Measurements from ENCODE around the gene POLR3GL. TPM values are rescaled to one million over a fixed set of nuclear protein-coding genes. Genes with fewer than 3 reads are reported as not detected.
A peak's percentile ranks its signal among the peaks of the same experiment; 100 is the strongest.
"Not testable (repeated sequence)": the region's sequence is repeated elsewhere in the genome, so short reads cannot be mapped to it uniquely, and the experiment has no call there.

POLR3GL gene
- polyA plus RNA-seq, 1 donor: 29.6 TPM

DNA sequence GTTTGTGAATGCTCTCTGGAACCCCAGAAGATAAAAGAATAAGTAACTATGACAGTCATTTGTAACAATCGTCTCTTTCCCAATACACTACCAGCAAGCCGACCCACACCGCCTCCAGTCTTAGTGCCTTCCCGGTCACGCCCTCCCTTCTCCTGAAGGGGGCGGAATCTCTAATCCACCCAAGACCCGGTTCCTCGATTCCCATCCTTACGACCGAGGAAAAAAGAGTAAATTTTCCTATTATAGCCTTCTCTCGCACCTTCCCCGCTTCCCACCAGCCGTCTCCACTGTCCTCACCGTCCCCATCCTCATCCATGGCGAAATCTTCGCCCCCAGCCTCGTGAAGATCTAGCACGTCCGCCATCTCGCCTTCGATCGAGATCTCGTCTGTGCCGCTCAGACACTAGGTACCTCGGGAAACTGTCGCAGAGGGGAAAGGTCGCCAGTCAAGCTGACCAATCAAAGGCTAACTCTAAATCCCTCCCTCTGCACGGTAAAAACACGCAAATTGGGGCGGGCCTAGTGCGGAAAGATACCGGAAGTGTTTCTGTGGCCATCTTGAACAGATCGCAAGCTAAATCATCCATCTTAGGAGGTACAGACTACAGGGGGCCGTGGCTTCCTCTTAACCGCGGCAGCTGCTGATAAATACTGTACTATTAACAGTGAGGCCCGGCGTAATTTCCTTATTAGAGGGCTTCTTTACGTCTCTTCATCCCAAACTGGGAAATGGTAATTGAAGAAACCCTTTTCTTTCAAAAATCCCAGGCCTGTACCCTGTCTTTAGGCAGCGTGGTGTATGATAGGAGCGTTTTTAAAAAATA is 37.2 kb upstream of the POLR3GL start, which contains the start of gene RBM8A:
TSS of gene RBM8A (minus strand) at position 422 of the 824 bp plus-strand sequence. CDS start at position 364, 58 bp downstream.
- Histone ChIP-seq H3K36me3 (ENCODE audit: control insufficient read depth, insufficient read depth, low read length) (peaks cover 13% of the 10 kb centered on the region), H3K27me3 (ENCODE audit: control insufficient read depth, insufficient read depth, low read length) (no peaks in the 10 kb centered on the region), H3K4me3 (ENCODE audit: low read length) (peak within 1 kb of the TSS; percentile 87), H3K4me1 (ENCODE audit: control insufficient read depth, insufficient read depth, low read length) (peaks cover 2% of the 10 kb centered on the region), H3K27ac (ENCODE audit: low read length) (peak within 1 kb of the TSS; percentile 79), H3K9me3 (ENCODE audit: control insufficient read depth, low read depth, low read length) (no peaks in the 10 kb centered on the region)
- DNase-seq: peak; percentile 99
- WGBS (ENCODE audit: insufficient coverage, low lambda C conversion rate): no CpG with 5 or more reads among the region's 41 CpGs

- no peaks in the 10 kb centered on the region for H3K9me3 ChIP-seq (ENCODE audit: control insufficient read depth, low read depth, low read length)
- H3K4me1 ChIP-seq (ENCODE audit: control insufficient read depth, insufficient read depth, low read length): peaks cover 2% of the 10 kb centered on the region
- DNase-seq: no peak
- WGBS (ENCODE audit: insufficient coverage, low lambda C conversion rate): 60% methylated on average over 2 of the region's 20 CpGs
- peak overlapping the region; percentile 87 for H3K4me3 ChIP-seq (ENCODE audit: low read length)
- H3K36me3 ChIP-seq (ENCODE audit: control insufficient read depth, insufficient read depth, low read length): peaks cover 11% of the 10 kb centered on the region
- H3K27me3 ChIP-seq (ENCODE audit: control insufficient read depth, insufficient read depth, low read length): no peaks in the 10 kb centered on the region
- peak overlapping the region; percentile 79 for H3K27ac ChIP-seq (ENCODE audit: low read length)
Observed at GRCh38 chr1:145927916-145928643, 36.4 kb upstream of the POLR3GL start.

DNA sequence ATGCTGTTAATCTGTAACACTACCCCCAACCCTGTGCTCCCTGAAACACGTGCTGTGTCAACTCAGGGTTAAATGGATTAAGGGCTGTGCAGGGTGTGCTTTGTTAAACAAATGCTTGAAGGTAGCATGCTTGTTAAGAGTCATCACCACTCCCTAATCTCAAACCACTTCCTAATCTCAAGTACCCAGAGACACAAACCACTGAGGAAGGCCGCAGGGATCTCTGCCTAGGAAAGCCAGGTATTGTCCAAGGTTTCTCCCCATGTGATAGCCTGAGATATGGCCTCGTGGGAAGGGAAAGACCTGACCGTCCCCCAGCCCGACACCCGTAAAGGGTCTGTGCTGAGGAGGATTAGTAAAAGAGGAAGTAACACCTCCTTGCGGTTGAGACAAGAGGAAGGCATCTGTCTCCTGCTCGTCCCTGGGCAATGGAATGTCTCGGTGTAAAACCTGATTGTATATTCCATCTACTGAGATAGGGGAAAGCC is 31.9 kb upstream of the POLR3GL start:
- not testable (repeated sequence) for DNase-seq; H3K27ac ChIP-seq (ENCODE audit: low read length); H3K36me3 ChIP-seq (ENCODE audit: control insufficient read depth, insufficient read depth, low read length); H3K9me3 ChIP-seq (ENCODE audit: control insufficient read depth, low read depth, low read length); H3K4me1 ChIP-seq (ENCODE audit: control insufficient read depth, insufficient read depth, low read length); H3K4me3 ChIP-seq (ENCODE audit: low read length); H3K27me3 ChIP-seq (ENCODE audit: control insufficient read depth, insufficient read depth, low read length)
- no CpG with 5 or more reads among the region's 9 CpGs for WGBS (ENCODE audit: insufficient coverage, low lambda C conversion rate)

GRCh38 chr1:145935708-145936107 is 28.8 kb upstream of the POLR3GL start:
- no peak for DNase-seq
- Histone ChIP-seq H3K9me3 (ENCODE audit: control insufficient read depth, low read depth, low read length) (no peaks in the 10 kb centered on the region), H3K27me3 (ENCODE audit: control insufficient read depth, insufficient read depth, low read length) (no peaks in the 10 kb centered on the region), H3K4me3 (ENCODE audit: low read length) (no peak overlapping the region), H3K36me3 (ENCODE audit: control insufficient read depth, insufficient read depth, low read length) (peaks cover 4% of the 10 kb centered on the region), H3K27ac (ENCODE audit: low read length) (no peak overlapping the region), H3K4me1 (ENCODE audit: control insufficient read depth, insufficient read depth, low read length) (peaks cover 4% of the 10 kb centered on the region)

- Histone ChIP-seq H3K36me3 (ENCODE audit: control insufficient read depth, insufficient read depth, low read length) (peaks cover 4% of the 10 kb centered on the region), H3K4me3 (ENCODE audit: low read length) (no peak overlapping the region), H3K27me3 (ENCODE audit: control insufficient read depth, insufficient read depth, low read length) (no peaks in the 10 kb centered on the region), H3K9me3 (ENCODE audit: control insufficient read depth, low read depth, low read length) (no peaks in the 10 kb centered on the region), H3K27ac (ENCODE audit: low read length) (no peak overlapping the region), H3K4me1 (ENCODE audit: control insufficient read depth, insufficient read depth, low read length) (peaks cover 4% of the 10 kb centered on the region)
- peak in 1 of 2 donors; percentile 22 for DNase-seq
- WGBS (ENCODE audit: insufficient coverage, low lambda C conversion rate): 47% methylated on average over 4 of the region's 8 CpGs
Observed at GRCh38 chr1:145936247-145936646, 28.2 kb upstream of the POLR3GL start.

DNA sequence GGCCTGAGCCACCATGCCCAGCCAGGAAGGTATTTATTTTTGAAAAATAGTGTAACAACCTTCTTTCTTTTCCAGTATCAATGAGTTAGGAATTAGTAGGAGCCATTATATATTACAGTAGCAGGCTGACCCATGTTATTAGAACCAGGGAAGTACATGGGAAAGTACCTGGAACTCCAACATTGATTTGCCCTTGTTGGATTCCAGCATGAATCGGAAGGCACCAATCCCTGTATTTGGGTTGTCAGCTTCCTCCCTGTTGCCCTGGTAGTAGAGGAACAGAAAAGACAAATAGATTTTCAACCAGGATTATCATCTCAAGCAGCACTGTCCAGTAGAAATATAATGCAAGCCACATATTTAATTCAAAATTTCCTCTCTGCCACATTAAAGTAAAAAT is 27.1 kb upstream of the POLR3GL start:
- WGBS (ENCODE audit: insufficient coverage, low lambda C conversion rate): no CpG with 5 or more reads among the region's 1 CpG
- no peak for DNase-seq

DNA sequence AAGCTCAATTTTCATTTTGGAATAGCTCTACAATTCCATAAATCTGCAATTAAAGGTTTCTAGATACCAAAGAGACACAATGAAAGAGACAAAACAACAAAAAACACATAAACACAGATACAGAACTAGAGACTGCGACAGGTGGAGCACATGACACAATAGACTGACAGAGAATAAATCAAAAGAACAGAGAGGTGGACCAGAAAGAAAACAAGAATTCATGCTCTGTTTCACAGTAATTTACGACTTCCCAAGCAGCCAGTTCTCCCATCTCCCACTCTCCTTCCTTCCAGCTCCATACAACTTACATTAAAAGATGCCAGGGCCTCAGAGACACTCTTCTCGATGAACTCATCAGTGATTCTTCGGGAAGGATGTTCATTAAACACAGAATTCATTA is 22.1 kb upstream of the POLR3GL start:
- no peak for DNase-seq
- Histone ChIP-seq H3K27ac (ENCODE audit: low read length) (no peak overlapping the region), H3K4me3 (ENCODE audit: low read length) (no peak overlapping the region), H3K4me1 (ENCODE audit: control insufficient read depth, insufficient read depth, low read length) (no peaks in the 10 kb centered on the region), H3K27me3 (ENCODE audit: control insufficient read depth, insufficient read depth, low read length) (no peaks in the 10 kb centered on the region), H3K36me3 (ENCODE audit: control insufficient read depth, insufficient read depth, low read length) (peaks cover 8% of the 10 kb centered on the region), H3K9me3 (ENCODE audit: control insufficient read depth, low read depth, low read length) (no peaks in the 10 kb centered on the region)
- 83% methylated on average over 3 of the region's 4 CpGs for WGBS (ENCODE audit: insufficient coverage, low lambda C conversion rate)

More for the DNA sequence above, 27.1 kb upstream of the POLR3GL start:
- Histone ChIP-seq H3K4me1 (ENCODE audit: control insufficient read depth, insufficient read depth, low read length) (peaks cover 4% of the 10 kb centered on the region), H3K36me3 (ENCODE audit: control insufficient read depth, insufficient read depth, low read length) (peaks cover 4% of the 10 kb centered on the region), H3K4me3 (ENCODE audit: low read length) (no peak overlapping the region), H3K9me3 (ENCODE audit: control insufficient read depth, low read depth, low read length) (no peaks in the 10 kb centered on the region), H3K27ac (ENCODE audit: low read length) (no peak overlapping the region), H3K27me3 (ENCODE audit: control insufficient read depth, insufficient read depth, low read length) (no peaks in the 10 kb centered on the region)

DNA sequence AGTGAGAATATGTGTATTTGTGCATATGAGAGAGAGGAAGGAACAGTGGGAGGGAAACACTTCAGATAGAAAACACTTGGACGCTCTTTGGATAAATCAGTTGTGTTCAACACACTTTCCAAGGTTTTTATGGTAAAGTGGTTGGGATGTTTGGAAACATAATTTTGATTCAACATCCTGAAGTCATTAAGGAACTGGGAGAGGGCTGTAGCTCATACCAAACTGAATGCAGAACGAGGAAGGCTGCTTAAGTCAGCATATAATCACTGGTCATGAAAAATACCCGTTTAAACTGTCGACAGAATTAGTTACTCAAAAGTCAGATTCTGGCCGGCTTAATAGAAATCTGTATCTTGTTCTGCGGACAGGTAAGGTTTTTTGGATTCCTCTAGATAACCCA is 21.6 kb upstream of the POLR3GL start:
- Histone ChIP-seq H3K4me3 (ENCODE audit: low read length) (no peak overlapping the region), H3K9me3 (ENCODE audit: control insufficient read depth, low read depth, low read length) (no peaks in the 10 kb centered on the region), H3K27me3 (ENCODE audit: control insufficient read depth, insufficient read depth, low read length) (no peaks in the 10 kb centered on the region), H3K27ac (ENCODE audit: low read length) (no peak overlapping the region), H3K4me1 (ENCODE audit: control insufficient read depth, insufficient read depth, low read length) (no peaks in the 10 kb centered on the region), H3K36me3 (ENCODE audit: control insufficient read depth, insufficient read depth, low read length) (peaks cover 8% of the 10 kb centered on the region)
- DNase-seq: no peak
- 90% methylated on average over 2 of the region's 6 CpGs for WGBS (ENCODE audit: insufficient coverage, low lambda C conversion rate)

GRCh38 chr1:145944532-145944931 is 20.0 kb upstream of the POLR3GL start:
- no peak for DNase-seq
- Histone ChIP-seq H3K27me3 (ENCODE audit: control insufficient read depth, insufficient read depth, low read length) (no peaks in the 10 kb centered on the region), H3K36me3 (ENCODE audit: control insufficient read depth, insufficient read depth, low read length) (peaks cover 8% of the 10 kb centered on the region), H3K27ac (ENCODE audit: low read length) (no peak overlapping the region), H3K4me1 (ENCODE audit: control insufficient read depth, insufficient read depth, low read length) (no peaks in the 10 kb centered on the region), H3K4me3 (ENCODE audit: low read length) (no peak overlapping the region), H3K9me3 (ENCODE audit: control insufficient read depth, low read depth, low read length) (no peaks in the 10 kb centered on the region)
- WGBS (ENCODE audit: insufficient coverage, low lambda C conversion rate): no CpG with 5 or more reads among the region's 3 CpGs

GRCh38 chr1:145946477-145946986 is 18.0 kb upstream of the POLR3GL start:
- Histone ChIP-seq H3K4me1 (ENCODE audit: control insufficient read depth, insufficient read depth, low read length) (no peaks in the 10 kb centered on the region), H3K9me3 (ENCODE audit: control insufficient read depth, low read depth, low read length) (no peaks in the 10 kb centered on the region), H3K4me3 (ENCODE audit: low read length) (no peak overlapping the region), H3K27ac (ENCODE audit: low read length) (no peak overlapping the region), H3K36me3 (ENCODE audit: control insufficient read depth, insufficient read depth, low read length) (peaks cover 8% of the 10 kb centered on the region), H3K27me3 (ENCODE audit: control insufficient read depth, insufficient read depth, low read length) (no peaks in the 10 kb centered on the region)
- no CpG with 5 or more reads among the region's 4 CpGs for WGBS (ENCODE audit: insufficient coverage, low lambda C conversion rate)
- peak in 1 of 2 donors; percentile 58 for DNase-seq

Data from large intestine (tissue), 3 donors.